ENCODE measurements around the gene SIRPB2.

- no peak for TF ChIP-seq CTCF (conservative IDR thresholded peaks at IDR 0.05; ENCODE audit: low read depth, low read length)
- TF ChIP-seq POLR2A (IDR thresholded peaks at IDR 0.05; ENCODE audit: low read depth, low read length): 0 out of 2 replicates have a peak, but pooled peaks have one; percentile 29
- no peak for TF ChIP-seq MXI1 (IDR thresholded peaks at IDR 0.05; ENCODE audit: borderline replicate concordance, low read depth, low read length)
- no peak for TF ChIP-seq SMC3 (IDR thresholded peaks at IDR 0.05; ENCODE audit: low read depth, low read length)
- no peak for TF ChIP-seq BHLHE40 (IDR thresholded peaks at IDR 0.05; ENCODE audit: low read depth, low read length)
- no peak for TF ChIP-seq RAD21 (IDR thresholded peaks at IDR 0.05; ENCODE audit: low read length)
- no peak for TF ChIP-seq MAFK (IDR thresholded peaks at IDR 0.05; ENCODE audit: low read depth, low read length)
- TF ChIP-seq CHD1 (IDR thresholded peaks at IDR 0.05; ENCODE audit: low read depth, low read length): no peak
Measured at GRCh38 chr20:1429143-1429728, 62.0 kb downstream of the SIRPB2 start.
